CD4-positive, alpha-beta T cell treated with Interleukin-4 for 4 hours (primary cell): ENCODE data around the gene EP400.
"Not testable (repeated sequence)": the region's sequence is repeated elsewhere in the genome, so short reads cannot be mapped to it uniquely, and the experiment has no call there.

ENCODE experiments used
- DNase-seq: peaks from one replicate; pipeline ENCODE4 v3.0.0-alpha.2; 2020

Gene EP400

DNA sequence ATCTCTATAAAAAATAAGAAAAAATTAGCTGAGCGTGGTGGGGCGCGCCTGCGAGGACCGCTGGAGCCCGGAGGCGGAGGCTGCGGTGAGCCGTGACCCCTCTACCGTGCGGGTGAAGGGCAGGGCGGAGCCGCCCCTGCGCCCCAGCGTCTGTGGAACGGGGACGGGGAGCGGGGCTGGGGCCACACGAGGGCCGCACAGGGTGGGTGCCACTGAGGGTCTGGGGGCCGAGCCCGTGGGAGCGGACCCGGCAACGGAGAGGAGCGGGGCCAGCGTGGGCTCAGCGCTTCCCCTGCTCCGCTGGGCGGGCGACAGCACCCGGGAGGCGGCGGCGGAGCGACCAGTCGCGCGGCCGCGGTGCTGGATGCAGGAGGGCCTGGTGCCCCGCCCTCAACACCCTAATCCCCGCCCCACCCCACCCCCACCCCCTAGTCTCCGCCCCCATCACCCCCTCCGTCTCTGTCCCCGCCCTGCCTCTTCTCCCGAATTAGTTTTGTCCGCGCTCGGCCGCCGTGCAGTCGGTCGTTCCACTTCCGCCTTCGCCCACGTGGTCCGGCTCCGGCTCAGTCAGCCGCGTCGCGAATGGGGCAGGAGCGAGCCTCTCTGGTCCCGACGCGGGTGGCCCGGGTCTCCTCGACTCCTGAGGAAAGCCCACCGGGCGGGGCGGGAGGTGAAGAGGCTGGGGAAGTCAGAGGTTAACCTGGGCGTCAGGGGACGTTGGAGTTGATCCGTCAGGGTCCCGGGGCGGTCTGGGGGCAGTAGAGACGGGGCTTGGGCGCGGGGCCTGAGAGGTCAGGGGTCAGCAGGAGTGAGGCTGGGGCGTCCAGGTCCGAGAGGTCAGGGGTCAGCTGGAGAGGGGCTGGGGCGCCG is 20.8 kb upstream of the EP400 start, which contains the start of gene PUS1:
PUS1 (plus strand) TSS at position 566 of the 870 bp plus-strand sequence. CDS start 447 bp downstream, outside the sequence.
- peak; percentile 96 for DNase-seq

DNA sequence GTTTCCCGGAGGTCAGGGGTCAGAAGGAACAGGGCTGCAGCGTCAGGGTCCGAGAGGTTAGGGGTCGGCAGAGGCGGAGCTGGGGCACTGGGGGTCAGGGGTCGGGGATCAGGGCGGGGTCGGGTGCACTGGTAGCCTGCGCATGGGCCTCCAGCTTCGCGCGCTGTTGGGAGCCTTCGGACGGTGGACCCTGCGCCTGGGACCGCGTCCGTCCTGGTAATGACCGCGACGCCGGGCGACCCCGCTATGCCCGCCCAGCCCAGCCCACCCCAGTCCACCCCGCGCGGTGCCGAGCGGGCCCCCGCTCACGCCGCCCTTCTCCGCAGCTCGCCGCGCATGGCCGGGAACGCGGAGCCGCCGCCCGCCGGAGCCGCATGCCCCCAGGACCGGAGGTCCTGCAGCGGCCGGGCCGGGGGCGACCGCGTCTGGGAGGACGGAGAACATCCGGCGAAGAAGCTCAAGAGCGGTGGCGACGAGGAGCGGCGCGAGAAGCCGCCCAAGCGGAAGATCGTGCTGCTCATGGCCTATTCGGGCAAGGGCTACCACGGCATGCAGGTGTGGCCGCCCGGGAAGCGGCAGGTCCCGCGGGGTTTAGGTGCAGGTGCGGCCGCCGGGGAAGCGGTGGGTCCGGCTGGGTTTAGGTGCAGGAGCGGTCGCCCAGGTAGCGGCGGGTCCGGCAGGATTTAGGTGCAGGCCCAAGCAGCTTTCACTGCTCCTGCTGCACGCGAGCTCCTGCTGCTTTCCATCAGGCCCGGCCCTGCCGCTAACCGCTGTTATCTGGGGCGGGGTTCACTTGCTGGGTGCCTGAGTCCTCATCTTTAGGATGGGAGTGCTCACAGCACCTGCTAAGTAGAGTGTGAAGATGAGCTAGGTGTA is 19.9 kb upstream of the EP400 start:
- DNase-seq: peak; percentile 14

DNA sequence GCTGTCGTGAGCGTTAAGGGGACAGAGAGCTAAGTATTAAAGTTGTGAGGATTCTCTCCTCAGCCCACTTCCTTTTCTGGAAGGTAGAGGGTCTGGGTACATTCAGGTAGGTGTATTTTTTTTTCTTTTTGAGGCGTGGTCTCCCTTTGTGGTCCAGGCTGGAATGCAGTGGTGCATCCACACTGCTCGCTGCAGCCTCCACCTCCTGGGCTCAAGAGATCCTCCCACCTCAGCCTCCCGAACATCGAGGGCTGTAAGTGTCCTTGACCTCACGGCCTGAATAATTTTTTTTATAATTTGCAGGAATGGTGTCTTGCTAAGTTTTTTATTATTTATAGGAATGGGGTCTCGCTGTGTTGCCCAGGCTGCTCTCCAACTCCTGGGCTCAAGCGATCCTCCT is 19.2 kb upstream of the EP400 start:
- DNase-seq: no peak

DNA sequence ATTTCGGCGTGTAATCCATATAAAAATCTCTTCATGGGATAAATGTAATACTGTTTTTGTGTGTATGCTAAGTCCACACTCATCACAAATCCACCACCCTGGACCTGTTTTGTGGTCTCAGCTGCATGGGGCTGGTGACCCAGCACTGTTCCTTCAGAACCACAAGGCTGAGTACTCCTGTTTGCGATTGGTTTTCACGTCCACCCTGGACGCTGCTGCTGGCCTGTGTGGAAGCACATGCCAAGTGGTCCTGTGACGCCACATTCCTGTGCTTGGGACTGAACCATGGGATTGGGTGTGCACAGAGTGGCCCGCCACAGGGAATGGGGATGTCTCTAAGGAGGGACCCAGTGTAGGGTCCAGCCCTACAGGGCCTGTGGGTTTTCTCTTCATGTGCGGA is 16.4 kb upstream of the EP400 start:
- no peak for DNase-seq

DNA sequence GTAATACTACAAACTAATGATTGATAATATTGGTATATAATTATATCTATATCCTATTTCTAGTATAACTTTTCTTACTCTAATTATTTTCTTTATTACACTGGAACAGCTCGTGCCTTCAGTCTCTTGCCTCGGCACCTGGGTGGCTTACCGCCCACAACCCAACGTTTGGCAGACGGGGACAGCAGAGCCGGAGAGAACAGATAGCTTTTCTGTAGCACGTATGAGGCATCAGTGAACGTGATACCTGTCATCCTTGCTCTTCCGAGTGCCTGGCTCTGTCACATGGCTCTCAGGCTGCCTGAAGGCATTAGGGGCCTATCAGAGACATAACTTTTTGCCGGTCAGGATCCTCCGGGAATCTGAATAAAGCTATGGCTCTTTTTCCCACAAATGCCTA is 15.2 kb upstream of the EP400 start:
- no peak for DNase-seq

DNA sequence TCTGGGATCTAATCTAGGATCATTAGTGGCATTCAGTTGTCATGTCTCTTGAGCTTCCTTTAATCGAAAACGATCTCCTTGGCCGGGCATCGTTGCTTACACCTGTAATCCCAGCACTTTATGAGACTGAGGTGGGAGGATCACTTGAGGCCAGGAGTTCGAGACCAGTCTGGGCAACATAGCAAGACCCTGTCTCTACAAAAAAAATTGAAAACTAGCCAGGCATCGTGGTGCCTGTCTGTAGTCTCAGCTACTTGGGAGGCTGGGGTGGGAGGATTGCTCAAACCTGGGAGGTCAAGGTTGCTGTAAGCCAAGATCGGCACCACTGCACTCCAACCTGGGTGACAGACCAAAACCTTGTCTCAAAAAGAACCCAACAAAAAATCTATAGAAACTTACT is 11.7 kb upstream of the EP400 start:
- DNase-seq: no peak

DNA sequence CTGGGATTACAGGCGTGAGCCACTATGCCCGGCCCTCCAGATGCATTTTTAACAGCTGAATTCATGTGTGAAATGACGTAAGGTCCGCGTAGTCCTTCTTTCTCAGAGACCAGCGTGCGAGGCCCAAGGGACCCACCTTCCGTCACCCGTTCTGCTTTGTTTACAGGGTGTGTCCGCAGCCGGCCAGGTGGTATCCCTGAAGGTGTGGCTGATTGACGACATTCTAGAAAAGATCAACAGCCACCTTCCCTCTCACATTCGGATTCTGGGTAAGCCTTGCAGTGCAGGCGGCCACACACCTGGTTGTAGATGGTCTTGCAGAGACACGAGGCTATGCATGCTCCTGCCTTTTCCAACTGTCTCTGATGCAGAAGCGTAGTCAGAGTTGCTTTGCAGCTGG is 10.7 kb upstream of the EP400 start:
- DNase-seq: no peak

DNA sequence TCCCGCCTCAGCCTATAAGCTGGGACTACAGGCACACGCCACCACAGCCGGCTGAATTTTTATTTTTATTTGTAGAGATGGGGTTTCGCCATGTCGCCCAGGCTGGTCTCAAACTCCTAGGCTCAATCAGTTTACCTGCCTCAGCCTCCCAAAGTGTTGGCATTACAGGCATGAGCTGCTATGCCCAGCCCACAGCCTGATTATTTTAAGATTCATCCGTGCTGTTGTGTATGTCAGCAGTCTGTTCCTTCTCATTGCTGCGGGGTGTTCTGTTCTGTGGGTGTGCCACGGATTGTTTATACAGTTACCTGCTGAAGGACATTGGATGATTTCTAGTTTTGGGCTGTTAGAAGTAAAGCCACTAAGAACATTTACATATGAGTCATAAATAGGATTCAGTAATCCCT is 9.6 kb upstream of the EP400 start:
- DNase-seq: no peak

DNA sequence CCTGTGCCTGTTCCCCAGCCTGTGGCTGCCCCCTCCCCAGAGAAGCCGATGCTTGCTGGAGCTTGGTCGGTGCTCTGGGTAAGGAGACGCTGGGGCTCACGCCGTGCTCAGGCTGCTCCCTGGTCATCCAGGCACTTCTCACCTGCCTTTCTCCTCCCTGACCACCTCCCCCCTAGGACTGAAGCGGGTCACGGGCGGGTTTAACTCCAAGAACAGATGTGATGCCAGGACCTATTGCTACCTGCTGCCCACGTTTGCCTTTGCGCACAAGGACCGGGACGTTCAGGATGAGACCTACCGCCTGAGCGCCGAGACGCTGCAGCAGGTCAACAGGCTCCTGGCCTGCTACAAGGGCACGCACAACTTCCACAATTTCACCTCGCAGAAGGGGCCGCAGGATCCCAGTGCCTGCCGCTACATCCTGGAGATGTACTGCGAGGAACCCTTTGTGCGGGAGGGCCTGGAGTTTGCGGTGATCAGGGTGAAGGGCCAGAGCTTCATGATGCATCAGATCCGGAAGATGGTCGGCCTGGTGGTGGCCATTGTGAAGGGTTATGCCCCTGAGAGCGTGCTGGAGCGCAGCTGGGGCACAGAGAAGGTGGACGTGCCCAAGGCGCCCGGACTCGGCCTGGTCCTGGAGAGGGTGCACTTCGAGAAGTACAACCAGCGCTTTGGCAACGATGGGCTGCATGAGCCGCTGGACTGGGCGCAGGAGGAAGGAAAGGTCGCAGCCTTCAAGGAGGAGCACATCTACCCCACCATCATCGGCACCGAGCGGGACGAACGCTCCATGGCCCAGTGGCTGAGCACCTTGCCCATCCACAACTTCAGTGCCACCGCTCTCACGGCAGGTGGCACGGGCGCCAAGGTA is 8.4 kb upstream of the EP400 start:
- DNase-seq: no peak

DNA sequence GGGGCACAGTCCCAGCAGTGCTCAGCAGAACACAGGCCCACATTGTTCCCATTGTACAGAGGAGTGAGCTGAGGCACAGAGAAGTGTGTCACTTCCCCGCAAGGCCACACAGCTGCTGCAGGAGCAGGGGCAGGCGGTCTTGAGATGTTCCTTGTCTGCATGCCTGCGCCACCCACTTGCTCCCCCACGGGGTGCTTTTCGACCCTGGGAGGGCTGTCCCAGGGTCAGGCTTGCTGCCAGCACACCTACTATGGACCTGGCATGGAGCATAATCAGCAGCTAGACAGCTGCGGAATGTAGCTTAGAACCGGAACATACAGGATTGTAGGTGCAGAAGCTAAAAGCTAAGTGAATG is 7.8 kb upstream of the EP400 start:
- DNase-seq: no peak

DNA sequence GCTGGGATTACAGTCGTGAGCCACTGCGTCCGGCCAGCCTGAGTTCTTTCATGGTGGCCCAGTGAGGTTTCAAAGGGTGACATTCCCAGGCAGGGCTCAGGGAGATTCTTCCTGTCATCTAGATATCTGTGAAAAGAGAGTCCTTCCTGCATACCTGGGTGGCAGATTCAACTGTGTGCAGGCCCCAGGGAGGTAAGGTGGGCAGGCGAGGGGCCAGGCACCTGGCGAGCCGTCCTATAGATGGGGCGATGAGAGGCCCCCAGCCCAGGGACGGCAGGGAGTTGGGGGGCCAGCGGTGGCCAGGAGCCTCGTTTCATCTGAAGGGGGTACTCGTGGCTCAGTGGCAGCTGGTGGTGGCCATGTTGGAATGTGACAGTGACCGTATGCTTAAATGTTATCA is 7.1 kb upstream of the EP400 start:
- DNase-seq: no peak

DNA sequence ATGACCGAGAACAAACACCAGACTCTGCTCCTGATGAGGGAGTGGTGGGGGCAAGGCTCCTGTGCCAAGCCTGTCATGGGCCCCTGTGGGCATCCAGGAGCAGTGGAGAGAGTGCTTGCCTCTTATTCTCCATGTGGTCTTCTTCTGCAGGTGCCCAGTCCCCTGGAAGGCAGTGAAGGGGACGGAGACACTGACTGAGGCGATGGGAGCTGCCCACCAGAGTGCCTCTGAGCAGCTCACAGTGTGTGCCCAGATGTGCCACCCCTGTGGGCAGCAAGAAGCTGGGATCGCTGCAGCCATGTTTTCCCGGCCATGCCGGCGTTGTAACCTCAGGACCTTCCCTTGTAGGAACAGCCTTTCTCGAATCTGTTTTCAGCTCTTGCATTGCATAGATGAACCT is 6.4 kb upstream of the EP400 start:
- DNase-seq: no peak

DNA sequence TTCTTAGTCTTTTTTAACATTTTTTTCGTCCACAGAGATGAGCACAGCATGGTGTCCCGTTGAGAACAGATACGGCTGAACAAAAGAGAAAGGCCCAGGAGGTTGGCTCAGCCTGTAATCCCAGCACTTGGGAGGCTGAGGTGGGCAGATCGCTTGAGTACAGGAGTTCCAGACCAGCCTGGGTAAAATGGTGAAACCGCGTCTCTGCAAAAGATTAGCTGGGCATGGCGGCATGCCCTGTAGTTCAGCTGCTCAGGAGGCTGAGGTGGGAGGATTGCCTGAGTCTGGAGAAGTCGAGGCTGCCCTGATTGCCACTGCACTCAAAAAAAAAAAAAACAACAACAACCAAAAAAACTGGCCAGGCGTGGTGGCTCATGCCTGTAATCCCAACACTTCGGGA is 5.9 kb upstream of the EP400 start:
- no peak for DNase-seq

DNA sequence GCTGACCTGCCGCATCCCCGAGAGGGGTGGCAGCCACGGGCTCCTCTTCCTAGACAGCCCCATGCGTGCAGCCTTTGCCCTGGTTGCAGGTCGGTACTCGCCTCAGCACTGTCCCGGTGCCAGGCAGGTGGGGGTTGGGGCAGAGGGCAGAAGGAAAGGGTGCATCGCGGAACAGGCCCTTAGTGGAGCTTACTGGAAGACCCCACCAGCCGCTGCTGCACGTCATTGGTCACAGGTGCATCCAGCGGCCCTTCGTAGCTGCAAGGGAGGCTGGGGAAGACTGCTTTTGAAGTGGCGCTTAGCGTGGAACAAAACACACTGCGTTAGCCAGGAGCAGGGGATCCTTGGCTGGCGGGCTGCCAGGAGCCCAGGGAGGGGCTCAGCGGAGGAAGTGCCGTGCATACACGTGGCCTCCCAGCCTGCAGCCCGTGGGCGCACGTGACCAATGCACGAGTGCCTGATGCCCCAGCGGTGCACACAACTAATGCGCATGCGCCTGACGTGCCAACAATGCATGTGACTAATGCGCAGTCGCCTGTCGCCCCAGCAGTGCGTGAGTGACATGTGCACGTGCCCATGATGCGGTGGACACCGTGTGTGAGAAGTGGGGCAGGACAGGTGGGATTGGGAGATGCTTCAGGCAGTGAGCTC is 5.0 kb upstream of the EP400 start:
- no peak for DNase-seq

DNA sequence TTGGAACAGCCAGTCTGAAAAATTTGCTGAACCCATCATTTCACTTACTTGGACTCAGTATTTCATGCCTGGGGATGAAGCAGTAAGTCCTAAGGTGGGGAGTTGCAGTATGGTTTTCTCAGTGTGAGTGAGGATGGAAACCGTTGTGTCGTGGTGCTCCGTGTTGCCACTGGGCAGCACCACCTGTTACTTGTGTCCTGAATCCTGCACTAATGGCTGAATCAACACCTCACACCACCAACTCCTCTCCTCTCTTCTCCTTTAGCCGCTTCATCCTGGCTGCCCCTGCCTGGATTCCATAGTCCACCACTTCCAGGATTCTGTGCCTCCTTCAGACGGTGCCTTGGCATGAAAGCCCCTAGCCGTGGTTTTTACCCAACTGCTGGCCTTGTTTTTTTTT is 3.0 kb upstream of the EP400 start:
- no peak for DNase-seq

DNA sequence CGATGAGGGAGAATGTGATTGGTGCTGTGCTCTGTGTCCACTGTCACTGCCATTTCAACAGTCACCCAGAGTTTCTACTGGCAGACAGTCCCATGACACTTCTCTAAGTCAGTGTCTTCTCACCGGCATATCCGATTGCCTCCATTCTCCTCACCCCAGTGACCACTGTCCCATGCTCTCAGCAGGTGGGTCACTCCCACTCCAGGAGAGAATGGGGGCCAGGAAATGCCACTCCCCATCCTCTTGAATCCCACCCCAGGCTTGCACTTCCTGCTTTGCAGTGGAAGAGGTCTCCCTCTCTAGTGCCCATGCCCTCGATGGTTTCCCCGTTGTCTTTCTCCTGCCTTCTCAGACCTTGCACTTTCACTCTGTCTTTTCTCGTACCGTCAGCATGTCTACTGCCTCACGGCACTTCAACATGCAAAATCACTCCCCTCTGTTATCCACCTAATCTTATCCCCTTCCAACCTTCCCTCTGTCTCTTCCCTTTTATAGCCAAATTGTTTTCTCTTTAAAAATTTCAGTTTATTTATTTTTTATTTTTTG is 2.2 kb upstream of the EP400 start:
- no peak for DNase-seq

DNA sequence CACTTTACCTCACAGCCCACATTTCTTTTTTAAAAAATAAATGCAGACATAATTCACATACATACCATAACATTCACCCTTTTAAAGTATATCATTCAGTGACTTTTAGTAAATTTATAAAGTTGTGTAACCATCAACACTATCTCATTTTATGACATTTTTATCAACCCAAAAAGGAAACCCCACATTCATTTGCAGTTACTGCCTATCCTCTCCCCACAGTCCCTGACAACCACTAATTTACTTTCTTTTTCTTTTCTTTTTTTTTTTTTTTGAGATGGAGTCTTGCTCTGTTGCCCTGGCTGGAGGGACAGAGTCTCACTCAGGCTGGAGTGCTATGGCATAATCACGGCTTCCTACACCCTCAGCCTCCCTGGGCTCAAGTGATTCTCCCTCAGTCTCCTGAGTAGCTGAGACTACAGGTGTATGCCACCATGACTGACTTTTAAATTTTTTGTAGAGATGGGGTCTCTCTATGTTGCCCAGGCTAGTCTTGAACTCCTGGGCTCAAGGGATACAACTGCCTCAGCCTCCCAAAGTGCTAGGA is 1.5 kb upstream of the EP400 start:
- no peak for DNase-seq

DNA sequence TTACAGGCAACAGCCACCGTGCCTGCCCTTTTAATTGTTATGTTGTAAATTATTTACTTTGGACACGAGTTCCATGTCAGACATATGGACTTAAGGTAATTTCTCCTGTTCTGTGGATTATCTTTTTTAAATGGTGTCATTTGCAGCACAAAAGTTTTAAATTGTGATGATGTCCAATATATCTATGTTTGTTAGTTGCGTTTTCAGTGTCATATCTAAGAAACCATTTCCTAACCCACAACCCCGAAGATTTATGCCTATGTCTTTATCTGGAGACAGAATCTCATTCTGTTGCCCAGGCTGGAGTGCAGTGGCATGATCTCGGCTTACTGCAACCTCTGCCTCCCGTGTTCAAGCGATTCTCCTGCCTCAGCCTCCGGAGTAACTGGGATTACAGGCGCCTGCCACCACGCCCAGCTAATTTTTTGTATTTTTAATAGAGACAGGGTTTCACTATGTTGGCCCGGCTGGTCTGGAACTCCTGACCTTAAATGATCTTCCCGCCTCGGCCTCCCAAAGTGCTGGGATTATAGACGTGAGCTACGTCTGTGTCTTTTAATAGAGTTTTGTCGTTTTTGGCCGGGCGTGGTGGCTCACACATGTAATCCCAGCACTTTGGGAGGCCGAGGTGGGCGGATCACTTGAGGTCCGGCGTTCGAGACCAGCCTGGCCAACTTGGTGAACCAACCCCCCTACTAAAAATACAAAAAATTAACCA is 870 bp upstream of the EP400 start:
- DNase-seq: not testable (repeated sequence)

DNA sequence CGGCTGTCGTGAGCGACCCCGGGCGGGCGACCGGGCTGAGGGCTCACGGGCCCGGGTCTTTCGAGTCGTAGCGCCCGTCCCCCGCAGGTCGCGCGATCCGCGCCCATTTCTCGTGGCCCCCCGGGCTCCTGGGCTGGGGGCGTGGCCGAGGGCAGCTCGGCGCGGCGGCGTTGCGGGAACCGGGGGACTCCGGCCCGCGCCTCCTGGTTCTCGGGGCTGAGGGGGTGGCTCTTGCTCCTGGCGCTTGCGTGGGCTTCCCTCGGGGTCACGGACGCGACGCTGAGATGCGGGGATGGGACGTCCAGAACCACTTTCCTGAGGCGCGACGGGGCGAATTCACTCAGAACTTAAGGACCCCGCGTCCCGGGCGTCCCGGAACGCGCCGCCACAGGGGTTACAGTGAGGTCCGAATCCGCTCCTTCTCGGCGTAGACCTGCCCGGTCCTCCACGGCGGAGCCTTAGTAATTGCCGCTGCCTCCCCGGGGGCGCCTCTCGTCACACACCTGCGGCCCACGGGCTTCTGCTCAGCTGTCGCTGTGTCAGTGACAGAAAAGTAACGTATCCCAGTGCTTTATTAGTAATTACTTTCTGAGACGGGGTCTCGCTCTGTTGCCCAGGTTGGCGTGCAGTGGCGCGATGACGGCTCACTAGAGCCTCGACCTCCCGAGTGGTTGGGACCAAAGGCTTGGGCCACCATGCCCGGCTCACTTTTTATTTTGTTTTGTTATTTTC is 606 bp downstream of the EP400 start:
- no peak for DNase-seq

DNA sequence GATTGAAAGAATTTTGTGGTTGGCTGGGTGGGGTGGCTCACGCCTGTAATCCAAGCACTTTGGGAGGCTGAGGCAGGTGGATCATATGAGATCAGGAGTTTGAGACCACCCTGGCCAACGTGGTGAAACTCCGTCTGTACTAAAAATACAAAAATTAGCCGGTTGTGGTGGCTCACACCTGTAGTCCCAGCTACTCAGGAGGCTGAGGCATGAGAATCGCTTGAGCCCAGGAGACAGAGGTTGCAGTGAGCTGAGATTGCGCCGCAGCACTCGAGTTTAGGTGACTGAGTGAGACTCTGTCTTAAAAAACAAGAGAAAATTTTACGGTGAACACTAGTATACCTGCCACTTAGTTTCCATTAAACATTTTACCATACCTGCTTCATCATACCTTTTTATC is 4.1 kb downstream of the EP400 start:
- not testable (repeated sequence) for DNase-seq

DNA sequence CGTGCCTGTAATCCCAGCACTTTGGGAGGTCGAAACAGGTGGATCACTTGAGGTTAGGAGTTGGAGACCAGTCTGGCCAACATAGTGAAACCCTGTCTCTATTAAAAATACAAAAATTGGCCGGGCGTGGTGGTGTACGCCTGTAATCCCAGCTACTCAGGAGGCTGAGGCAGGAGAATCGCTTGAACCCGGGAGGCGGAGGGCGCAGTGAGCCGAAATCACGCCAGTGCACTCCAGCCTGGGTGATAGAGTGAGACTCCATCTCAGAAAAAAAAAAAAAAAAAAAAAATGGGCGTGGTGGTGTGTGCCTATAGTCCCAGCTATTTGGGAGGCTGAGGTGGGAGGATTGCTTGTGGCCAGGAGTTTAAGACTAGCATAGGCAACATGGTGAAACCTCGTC is 4.7 kb downstream of the EP400 start:
- not testable (repeated sequence) for DNase-seq
